T-helper 2 cell treated with Interferon-gamma antibody and Interleukin-4, amounts not matched to agents 5 μg/mL and 100 μg/mL, for 36 hours (primary cell): ENCODE results near the gene GNPAT.
"Not testable (repeated sequence)": the region's sequence is repeated elsewhere in the genome, so short reads cannot be mapped to it uniquely, and the experiment has no call there.

Experiments used
- DNase-seq: peaks from one replicate; pipeline ENCODE4 v3.0.0; 2021; ENCODE audit warnings: low spot score
- H3K27ac Mint-ChIP-seq: one replicate; pipeline ENCODE4 v1.8.0; 2021; ENCODE audit warnings: mild to moderate bottlenecking, mixed read lengths
- H3K27me3 Mint-ChIP-seq: one replicate; pipeline ENCODE4 v1.8.0; 2021; ENCODE audit warnings: low read depth, mixed read lengths
- H3K36me3 Mint-ChIP-seq: one replicate; pipeline ENCODE4 v1.8.0; 2021; ENCODE audit warnings: low read depth, mixed read lengths
- H3K4me1 Mint-ChIP-seq: one replicate; pipeline ENCODE4 v1.8.0; 2021; ENCODE audit warnings: low read depth, mixed read lengths
- H3K4me3 Mint-ChIP-seq: one replicate; pipeline ENCODE4 v1.8.0; 2022; ENCODE audit warnings: mild to moderate bottlenecking, moderate library complexity, mixed read lengths
- H3K9me3 Mint-ChIP-seq: one replicate; pipeline ENCODE4 v1.8.0; 2021; ENCODE audit warnings: mixed read lengths

The GNPAT gene

DNA sequence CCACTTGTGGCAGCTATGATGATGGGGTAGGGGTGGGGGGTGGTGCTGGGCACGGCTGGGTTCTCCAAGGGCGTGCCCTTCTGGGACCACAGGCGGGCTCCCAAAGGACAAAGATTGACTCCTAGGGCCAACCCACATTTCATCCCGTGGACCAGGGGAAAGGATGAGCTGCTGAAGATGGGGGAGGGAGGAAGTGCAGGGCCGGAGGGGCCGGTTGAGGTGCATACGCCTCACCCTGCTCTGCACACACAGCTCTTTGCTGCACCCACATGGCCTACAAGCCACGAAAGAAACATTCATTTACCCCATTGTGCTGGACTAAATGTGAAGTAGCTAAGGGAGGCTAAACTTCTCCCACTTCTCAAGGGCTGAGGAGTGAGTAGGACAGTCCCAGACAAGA is 34.2 kb upstream of the GNPAT start:
- no peaks in the 10 kb centered on the region for H3K36me3 Mint-ChIP-seq
- no peak for DNase-seq
- H3K9me3 Mint-ChIP-seq = no peaks in the 10 kb centered on the region
- H3K4me3 Mint-ChIP-seq = no peak overlapping the region
- H3K27me3 Mint-ChIP-seq = peaks cover 2% of the 10 kb centered on the region
- peaks cover 5% of the 10 kb centered on the region for H3K4me1 Mint-ChIP-seq
- no peak overlapping the region for H3K27ac Mint-ChIP-seq

DNA sequence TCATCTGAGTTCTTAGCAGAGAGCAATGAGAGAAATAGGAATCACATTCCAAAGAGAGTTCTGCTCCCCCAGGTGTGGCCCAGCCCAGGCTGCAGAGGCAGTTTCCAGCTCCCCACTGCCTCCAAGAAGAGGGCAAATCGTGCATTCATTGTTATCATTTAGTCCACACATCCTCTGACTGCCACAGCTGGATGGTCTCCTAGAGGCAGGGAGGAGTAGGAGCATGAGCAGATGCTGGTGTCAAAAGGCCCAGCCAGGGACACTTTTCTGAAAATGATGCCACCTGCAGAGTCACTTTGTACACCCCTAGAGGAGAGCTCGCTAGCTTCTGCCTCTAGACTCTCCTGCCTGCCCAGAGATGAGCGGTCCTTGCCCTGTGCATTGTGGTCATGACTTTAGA is 33.6 kb upstream of the GNPAT start:
- DNase-seq = no peak
- no peak overlapping the region for H3K27ac Mint-ChIP-seq
- no peaks in the 10 kb centered on the region for H3K9me3 Mint-ChIP-seq
- H3K4me3 Mint-ChIP-seq = no peak overlapping the region
- H3K27me3 Mint-ChIP-seq = no peaks in the 10 kb centered on the region
- H3K36me3 Mint-ChIP-seq = no peaks in the 10 kb centered on the region
- peaks cover 7% of the 10 kb centered on the region for H3K4me1 Mint-ChIP-seq

DNA sequence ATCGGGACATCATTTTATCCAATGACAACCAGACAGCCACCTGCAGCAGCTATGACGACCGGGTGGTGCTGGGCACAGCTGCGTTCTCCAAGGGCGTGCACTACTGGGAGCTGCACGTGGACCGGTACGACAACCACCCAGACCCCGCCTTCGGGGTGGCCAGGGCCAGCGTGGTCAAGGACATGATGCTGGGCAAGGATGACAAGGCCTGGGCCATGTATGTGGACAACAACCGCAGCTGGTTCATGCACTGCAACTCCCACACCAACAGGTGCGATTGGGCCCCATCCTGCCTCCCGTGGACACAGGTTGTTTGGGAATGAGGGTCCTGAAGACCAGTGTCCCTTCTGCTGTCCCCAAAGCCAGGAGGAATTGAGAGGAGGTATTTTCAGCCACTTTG is 32.0 kb upstream of the GNPAT start:
- H3K27me3 Mint-ChIP-seq = no peaks in the 10 kb centered on the region
- H3K4me1 Mint-ChIP-seq = peaks cover 7% of the 10 kb centered on the region
- no peaks in the 10 kb centered on the region for H3K9me3 Mint-ChIP-seq
- H3K36me3 Mint-ChIP-seq = no peaks in the 10 kb centered on the region
- no peak overlapping the region for H3K4me3 Mint-ChIP-seq
- DNase-seq = no peak
- no peak overlapping the region for H3K27ac Mint-ChIP-seq

DNA sequence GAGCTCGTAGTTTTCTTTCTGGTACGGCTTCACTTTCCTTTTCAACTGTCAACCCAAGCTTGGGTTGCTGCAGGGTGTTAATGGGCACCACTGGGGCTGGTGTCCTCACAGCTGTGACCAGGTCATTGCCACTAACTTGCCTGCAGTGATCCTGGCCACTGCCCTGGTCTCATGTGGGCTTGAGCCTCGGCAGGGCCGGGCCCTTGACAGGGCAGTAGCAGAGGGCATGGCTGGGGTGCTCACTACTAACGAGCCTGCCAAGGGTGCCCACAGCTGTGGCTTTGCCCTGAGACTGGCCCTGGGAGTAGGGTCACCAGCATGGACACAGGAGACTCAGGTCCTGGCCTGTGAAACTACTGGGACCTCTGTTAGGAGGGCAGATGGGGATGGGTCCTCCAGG is 31.5 kb upstream of the GNPAT start:
- H3K27me3 Mint-ChIP-seq = no peaks in the 10 kb centered on the region
- H3K27ac Mint-ChIP-seq = no peak overlapping the region
- no peaks in the 10 kb centered on the region for H3K9me3 Mint-ChIP-seq
- H3K36me3 Mint-ChIP-seq = no peaks in the 10 kb centered on the region
- H3K4me3 Mint-ChIP-seq = no peak overlapping the region
- peaks cover 7% of the 10 kb centered on the region for H3K4me1 Mint-ChIP-seq
- DNase-seq = no peak

DNA sequence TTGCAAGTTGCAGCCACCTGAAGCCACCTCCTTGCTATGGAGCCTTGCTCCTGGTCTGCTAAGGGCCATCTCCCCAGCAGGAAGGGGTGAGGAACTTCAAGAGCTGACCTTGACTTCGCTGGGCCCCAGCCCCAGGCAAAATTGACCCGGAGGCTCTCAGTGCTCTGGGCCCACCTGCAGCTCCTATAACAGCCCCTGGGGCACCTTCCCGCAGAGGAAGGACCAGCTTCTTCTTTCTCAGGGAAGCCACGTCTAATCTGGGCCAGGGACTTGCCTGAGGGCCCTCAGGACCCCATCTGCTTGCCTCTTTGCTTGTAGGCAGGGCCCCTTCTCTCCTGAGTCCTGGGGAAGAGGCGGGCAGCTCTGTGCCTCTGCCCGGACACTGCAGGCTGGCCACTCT is 30.9 kb upstream of the GNPAT start:
- no peak for DNase-seq
- H3K27ac Mint-ChIP-seq = no peak overlapping the region
- no peaks in the 10 kb centered on the region for H3K27me3 Mint-ChIP-seq
- peaks cover 7% of the 10 kb centered on the region for H3K4me1 Mint-ChIP-seq
- H3K4me3 Mint-ChIP-seq = no peak overlapping the region
- H3K9me3 Mint-ChIP-seq = no peaks in the 10 kb centered on the region
- no peaks in the 10 kb centered on the region for H3K36me3 Mint-ChIP-seq

DNA sequence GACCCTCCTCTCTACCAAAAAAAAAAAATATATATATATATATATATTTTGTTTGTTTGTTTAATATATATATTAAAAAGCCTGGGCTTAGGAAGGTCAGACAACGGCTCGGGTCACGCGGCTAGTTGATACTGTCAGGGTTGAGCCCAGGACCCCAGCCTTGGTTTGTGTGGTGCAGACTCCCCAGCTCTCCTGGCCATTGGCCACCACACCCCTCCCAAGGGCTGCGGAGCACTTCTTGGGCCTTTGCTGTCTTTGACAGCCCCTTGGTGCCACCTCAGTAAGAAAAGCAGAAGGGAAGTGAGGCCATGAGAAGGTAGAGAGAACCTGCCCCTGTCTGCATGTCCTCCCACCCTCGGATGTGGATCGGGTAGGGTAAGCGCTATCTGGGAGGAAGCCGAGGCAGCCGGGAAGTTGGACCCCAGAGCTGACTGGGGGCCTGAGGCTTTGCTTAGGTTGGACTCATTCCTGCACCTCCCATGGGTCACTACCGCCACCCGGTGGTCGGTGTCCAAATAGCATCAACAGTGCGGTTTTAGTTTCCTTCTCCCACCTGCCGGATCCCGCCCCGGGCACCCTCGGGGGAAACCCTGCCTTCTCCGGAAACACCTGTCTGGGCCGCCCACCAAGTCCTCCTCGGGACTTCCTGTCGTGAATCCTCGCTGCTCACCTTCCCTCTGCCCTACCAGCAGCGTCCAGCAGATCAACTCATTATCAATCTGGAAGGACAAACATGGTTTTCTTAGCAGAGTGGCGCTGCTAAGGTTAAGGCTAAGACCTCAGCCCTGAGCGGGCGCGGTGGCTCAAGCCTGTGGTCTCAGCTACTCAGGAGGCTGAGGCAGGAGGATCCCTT is 29.8 kb upstream of the GNPAT start:
- Mint-ChIP-seq H3K27ac (peak overlapping the region; percentile 61), H3K36me3 (no peaks in the 10 kb centered on the region), H3K4me1 (peaks cover 7% of the 10 kb centered on the region), H3K27me3 (no peaks in the 10 kb centered on the region), H3K4me3 (peak overlapping the region; percentile 86), H3K9me3 (no peaks in the 10 kb centered on the region)
- DNase-seq = peak; percentile 84

DNA sequence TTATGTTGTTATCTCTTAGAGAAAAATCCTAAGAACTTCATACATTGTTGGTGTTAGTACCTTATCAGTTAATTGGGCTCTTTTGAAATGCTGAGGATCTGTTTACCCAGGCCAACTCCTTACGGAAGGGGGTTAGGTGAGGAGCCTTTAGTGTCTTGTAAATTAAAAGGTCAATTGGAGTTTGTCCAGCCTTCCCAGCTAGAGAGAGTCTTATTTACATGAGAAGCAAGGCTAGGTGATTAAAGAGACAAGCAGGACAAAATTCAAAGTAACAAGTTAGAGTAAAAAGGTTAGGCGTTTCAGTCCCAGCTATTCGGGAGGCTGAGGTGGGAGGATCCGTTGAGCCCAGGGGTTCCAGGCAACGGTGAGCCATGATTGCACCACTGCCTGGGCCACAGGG is 28.7 kb upstream of the GNPAT start:
- H3K9me3 Mint-ChIP-seq, H3K36me3 Mint-ChIP-seq: not testable (repeated sequence)
- H3K4me3 Mint-ChIP-seq = peak overlapping the region; percentile 7

DNA sequence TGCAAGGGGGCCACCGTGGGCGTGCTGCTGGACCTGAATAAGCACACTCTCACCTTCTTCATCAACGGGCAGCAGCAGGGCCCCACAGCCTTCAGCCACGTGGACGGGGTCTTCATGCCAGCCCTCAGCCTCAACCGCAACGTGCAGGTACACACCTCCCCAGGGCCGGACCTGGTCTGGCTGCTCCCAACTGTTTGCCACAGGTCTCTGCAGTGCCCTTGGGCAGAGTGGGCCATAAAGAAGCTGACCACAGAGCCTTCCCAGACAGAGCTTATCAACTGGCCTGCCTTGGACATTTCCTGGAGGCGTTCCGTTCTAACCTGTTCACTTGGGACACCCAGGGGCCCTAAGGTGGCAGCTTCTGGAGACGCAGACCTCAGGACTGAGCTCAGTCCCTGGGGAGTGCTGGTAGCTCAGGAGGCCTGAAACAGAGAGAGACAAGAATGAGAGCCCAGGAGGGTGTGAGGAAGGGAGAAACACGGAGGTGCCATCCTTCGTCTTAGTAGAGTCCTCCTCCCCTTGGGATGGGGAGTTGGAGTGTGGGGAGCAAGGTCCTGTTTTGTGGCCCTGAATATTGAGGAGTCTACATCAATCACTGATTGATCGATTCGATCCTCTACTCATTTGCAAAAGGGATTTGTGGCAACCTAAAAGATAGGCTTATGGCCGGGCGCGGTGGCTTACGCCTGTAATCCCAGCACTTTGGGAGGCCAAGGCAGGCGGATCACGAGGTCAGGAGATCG is 27.0 kb upstream of the GNPAT start:
- DNase-seq = no peak
- Mint-ChIP-seq H3K9me3 (no peaks in the 10 kb centered on the region), H3K4me1 (peaks cover 7% of the 10 kb centered on the region), H3K27ac (no peak overlapping the region), H3K27me3 (no peaks in the 10 kb centered on the region), H3K36me3 (no peaks in the 10 kb centered on the region), H3K4me3 (no peak overlapping the region)

More for the DNA sequence above, 28.7 kb upstream of the GNPAT start:
- H3K27ac Mint-ChIP-seq, H3K4me1 Mint-ChIP-seq, H3K27me3 Mint-ChIP-seq, DNase-seq: not testable (repeated sequence)

DNA sequence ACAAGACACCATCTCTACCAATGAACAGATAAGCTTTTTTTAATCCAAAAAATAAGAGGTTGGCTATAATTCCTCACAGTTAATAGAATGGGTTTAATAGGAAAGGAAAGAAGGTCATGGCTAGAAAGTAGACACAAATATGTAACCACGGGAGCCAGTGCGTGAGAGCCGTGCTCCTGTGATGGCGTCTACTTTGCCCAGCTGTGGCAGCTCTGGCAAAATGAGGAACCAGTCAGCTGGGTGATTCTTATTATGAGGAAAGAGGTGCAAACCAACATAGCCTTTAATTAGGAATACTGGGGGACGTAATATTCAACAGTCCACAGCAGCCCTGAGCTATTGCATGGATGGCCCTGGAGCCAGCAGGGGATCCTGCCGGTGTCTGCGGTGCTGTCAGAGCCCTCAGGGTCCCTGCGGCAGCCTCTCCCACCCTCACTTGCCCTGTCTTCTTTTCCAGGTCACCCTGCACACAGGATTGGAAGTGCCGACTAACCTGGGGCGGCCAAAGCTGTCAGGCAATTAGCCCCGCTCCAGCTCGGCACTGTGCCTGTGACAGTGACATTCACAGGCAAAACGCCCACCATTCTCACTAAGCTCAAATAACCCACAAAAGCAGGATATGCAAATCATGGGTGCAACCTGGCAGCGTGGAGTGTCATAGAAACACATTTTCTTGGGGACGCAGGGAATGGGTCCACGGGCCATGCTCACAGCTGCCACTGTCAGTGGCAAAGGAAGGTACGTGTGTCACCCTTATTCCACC is 25.9 kb upstream of the GNPAT start:
- no peak overlapping the region for H3K27ac Mint-ChIP-seq
- H3K4me3 Mint-ChIP-seq = no peak overlapping the region
- H3K36me3 Mint-ChIP-seq = no peaks in the 10 kb centered on the region
- H3K9me3 Mint-ChIP-seq = no peaks in the 10 kb centered on the region
- no peak for DNase-seq
- H3K27me3 Mint-ChIP-seq = no peaks in the 10 kb centered on the region
- peaks cover 7% of the 10 kb centered on the region for H3K4me1 Mint-ChIP-seq

DNA sequence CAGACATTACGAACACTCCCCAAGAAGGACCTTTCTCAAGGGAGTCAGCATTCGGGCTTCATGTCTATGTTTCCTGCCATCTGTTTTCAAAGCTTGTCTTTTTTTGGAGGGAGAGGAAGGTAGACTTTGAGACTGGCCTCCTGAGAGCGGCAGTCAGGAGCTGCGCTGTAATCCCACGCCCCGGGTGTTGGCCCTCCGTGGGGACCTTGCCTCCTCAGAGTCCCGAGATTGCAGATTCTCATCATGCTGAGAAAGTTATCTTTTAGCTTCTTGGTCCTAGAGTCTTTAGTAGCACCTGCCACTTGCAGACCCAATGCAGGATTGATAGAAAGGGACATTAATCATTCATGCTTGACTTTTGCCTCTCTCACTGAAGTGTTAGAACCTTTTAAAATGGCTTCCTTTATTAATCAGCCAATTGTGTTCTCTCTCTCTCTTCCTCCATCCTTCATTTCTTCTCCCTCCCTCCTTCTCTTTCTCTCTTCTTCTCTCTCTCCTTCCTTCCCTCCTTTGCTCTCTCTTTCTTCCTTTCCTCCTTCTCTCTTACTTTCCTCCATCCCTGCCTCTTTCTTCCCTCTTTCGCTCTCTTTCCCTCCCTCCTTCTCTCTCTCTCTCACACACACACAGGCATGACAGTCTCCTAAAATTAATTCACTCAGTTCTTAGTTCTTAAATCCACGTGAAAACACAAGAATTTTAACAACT is 25.2 kb upstream of the GNPAT start:
- Mint-ChIP-seq H3K36me3 (no peaks in the 10 kb centered on the region), H3K27me3 (no peaks in the 10 kb centered on the region), H3K9me3 (no peaks in the 10 kb centered on the region), H3K4me1 (peaks cover 7% of the 10 kb centered on the region), H3K4me3 (no peak overlapping the region), H3K27ac (no peak overlapping the region)
- no peak for DNase-seq

DNA sequence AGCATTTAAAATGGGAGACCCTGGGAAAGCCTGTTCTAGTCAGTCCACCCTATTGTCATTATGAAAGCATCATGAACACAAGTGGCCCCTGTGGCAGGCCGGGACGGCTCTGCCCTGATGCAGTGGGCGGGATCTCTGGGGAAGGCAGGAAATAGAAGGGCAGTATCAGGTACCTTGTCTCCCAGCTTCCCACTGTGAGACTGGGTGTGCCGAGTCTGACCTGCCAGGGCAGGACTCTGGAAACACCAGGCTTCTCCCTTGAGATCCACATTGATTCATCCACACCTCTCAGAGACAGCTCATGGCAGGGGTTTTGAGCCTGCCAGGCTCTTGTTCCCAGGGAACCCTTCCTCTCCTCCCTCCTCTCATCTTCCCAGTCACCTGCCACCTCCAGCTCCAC is 24.5 kb upstream of the GNPAT start:
- peaks cover 2% of the 10 kb centered on the region for H3K4me1 Mint-ChIP-seq
- no peaks in the 10 kb centered on the region for H3K36me3 Mint-ChIP-seq
- no peak overlapping the region for H3K4me3 Mint-ChIP-seq
- no peaks in the 10 kb centered on the region for H3K27me3 Mint-ChIP-seq
- no peaks in the 10 kb centered on the region for H3K9me3 Mint-ChIP-seq
- no peak overlapping the region for H3K27ac Mint-ChIP-seq
- DNase-seq = no peak

DNA sequence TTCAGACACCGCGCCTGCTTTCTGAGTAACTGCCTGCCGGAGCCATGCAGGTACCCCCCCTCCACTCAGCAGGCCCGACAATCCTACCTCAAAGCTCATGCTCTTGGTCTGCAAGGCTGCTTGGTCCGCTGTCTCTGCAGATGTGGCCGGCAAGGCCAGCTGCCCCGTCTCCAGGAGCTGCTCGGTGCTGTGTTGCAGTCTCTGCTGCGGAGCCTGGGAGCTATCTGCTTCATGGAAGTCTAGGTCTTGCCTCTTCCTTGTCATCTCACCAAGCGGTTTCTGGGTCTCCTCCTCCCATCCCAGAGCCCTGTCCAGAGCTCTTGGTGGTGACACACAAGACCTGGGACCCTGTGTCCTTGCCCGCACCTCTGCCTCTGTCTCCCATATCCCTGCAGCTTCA is 24.0 kb upstream of the GNPAT start:
- H3K36me3 Mint-ChIP-seq = no peaks in the 10 kb centered on the region
- no peaks in the 10 kb centered on the region for H3K4me1 Mint-ChIP-seq
- H3K27me3 Mint-ChIP-seq = no peaks in the 10 kb centered on the region
- no peak overlapping the region for H3K27ac Mint-ChIP-seq
- no peaks in the 10 kb centered on the region for H3K9me3 Mint-ChIP-seq
- no peak overlapping the region for H3K4me3 Mint-ChIP-seq
- DNase-seq = no peak

DNA sequence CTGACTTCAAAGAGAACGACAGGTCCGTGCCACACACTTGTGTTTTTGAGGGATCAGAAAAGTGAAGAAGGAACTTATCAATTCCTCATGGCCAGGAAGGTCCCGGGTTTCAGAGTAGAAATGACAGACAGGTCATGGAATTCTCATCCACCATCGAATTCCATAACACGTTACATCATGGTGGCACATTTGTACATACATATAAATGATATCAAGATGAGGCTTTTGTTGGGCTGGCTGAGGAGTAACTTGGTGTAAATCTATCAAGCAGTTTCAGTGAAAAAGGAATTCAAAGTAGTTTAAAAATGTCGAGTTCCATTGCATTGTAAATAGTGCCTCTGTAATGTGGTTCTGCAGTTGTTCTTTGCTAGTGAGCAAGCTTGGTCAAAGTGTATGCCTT is 22.9 kb upstream of the GNPAT start:
- Mint-ChIP-seq H3K27ac (no peak overlapping the region), H3K36me3 (peaks cover 4% of the 10 kb centered on the region), H3K4me3 (no peak overlapping the region), H3K4me1 (no peaks in the 10 kb centered on the region), H3K9me3 (no peaks in the 10 kb centered on the region), H3K27me3 (no peaks in the 10 kb centered on the region)
- DNase-seq = no peak
